ENCODE measurements around the gene QDPR.

QDPR gene

DNA sequence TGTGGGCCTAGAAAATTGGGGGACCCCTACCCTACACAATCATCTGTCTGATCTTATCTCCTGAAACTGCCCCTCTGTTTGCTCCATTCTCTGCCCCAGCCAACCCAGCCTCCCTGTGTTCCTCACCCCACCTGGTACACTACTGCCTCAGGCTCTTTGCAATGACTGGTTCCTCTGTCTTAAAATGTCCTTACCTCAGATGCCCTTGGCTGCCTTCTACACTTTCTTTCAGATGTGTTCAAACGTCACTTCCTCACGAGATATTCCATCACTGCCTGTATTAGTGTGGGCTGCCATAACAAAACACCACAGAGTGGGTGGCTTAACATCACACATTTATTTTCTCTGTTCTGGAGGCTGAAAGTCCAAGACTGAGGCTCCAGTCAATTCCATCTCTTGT is 29.2 kb downstream of the QDPR start:
- DNase-seq (ENCODE audit: insufficient read length, low spot score) (no peak), FAIRE-seq (no peak)
- TF ChIP-seq SPI1 (IDR thresholded peaks at IDR 0.05; ENCODE audit: low read depth, low read length), result no peak

GRCh38 chr4:17480955-17481354 is 30.9 kb downstream of the QDPR start:
- DNase-seq (ENCODE audit: insufficient read length, low spot score) (no peak), FAIRE-seq (no peak)
- TF ChIP-seq POLR2A (IDR thresholded peaks at IDR 0.05; ENCODE audit: low read depth, low read length) (no peak), POLR2AphosphoS5 (IDR thresholded peaks at IDR 0.05; ENCODE audit: low read depth, low read length) (no peak)

GRCh38 chr4:17480210-17480927 is 31.5 kb downstream of the QDPR start:
- FAIRE-seq (no peak), DNase-seq (ENCODE audit: insufficient read length, low spot score) (no peak)
- TF ChIP-seq PAX5 (IDR thresholded peaks at IDR 0.05; ENCODE audit: insufficient read depth, low read length, severe bottlenecking) (no peak), SPI1 (IDR thresholded peaks at IDR 0.05; ENCODE audit: low read depth, low read length) (no peak), TAF1 (IDR thresholded peaks at IDR 0.05; ENCODE audit: low read depth, low read length) (no peak), POU2F2 (IDR thresholded peaks at IDR 0.05; ENCODE audit: low read depth, low read length) (no peak), POLR2A (IDR thresholded peaks at IDR 0.05; ENCODE audit: low read depth, low read length) (no peak)

DNA sequence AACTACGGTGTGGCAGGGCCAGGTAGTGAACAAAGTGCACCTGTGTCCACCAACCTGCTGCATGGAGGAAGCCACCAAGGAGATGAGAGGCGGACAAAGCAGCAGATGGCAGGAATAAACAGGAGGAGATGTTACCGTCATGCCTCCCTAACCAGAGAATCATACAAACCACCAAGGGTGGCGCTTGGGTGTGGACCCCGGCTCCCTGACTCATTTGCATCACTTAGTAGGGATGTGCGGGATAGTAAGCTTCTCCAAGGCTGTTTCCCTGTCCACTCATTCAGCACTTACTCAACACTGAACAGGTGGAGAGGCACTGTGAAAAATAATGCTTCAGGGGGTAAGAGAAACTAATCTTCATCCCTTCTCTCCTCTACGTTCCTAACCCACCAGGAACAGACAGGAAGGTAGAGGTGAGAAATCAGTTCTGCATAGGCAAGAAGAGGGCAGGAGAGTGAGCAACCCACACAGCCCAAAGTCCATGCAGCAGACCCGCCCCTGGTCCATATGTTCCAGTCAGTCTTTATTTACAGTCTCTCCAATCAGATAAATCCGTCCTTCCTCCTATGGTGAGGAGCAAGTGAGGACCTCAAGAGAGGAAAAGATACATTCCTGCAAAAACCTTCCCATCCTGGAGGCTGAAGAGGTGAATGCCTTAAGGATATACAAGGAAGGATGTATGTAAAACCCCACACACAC is 34.0 kb downstream of the QDPR start:
- TF ChIP-seq SPI1 (IDR thresholded peaks at IDR 0.05; ENCODE audit: low read depth, low read length) (no peak), TAF1 (IDR thresholded peaks at IDR 0.05; ENCODE audit: low read depth, low read length) (no peak)
- DNase-seq (ENCODE audit: insufficient read length, low spot score), result no peak
- no peak for FAIRE-seq

DNA sequence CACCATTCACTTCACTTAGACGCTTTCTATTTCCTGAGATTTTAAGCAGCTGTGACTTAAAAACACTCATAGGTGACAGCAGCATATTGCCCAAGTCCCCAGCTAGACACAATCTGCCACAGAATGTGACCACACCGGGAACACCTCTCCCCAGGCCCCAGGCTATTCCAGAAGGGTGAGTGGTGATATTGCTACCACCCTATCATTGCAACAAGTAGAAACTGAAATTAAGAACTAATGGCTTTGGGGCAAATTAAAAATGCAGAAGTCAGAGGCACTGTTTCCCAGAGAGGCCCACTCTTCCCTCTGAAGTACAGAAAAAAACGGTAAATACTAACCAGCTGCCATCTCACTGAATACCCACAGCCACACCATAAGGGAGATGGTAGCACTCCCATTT is 35.0 kb downstream of the QDPR start:
- no peak for TF ChIP-seq POLR2A (IDR thresholded peaks at IDR 0.05; ENCODE audit: low read depth, low read length)
- no peak for TF ChIP-seq TAF1 (IDR thresholded peaks at IDR 0.05; ENCODE audit: low read depth, low read length)
- no peak for TF ChIP-seq POU2F2 (IDR thresholded peaks at IDR 0.05; ENCODE audit: low read depth, low read length)
- no peak for TF ChIP-seq SPI1 (IDR thresholded peaks at IDR 0.05; ENCODE audit: low read depth, low read length)
- DNase-seq (ENCODE audit: insufficient read length, low spot score), result no peak
- no peak for FAIRE-seq

DNA sequence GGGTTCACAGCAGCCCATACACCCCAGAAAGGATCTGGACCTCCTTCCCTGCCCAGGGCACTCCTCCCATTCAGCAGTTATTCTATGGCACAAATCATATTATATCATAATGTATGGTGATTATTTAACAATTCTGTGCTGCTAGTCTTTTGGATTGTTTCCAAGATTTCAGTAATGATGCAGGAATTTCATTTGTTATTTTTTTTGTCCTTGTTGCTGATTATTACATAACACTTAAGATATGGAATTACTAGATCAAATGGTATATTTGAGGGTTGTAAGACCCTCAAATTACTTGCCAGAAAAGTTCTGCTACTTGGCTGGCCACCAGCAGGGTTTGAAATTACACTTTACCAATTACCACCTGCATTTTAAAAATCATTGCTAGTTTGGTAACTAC is 36.4 kb downstream of the QDPR start:
- TF ChIP-seq SPI1 (IDR thresholded peaks at IDR 0.05; ENCODE audit: low read depth, low read length), result no peak
- no peak for TF ChIP-seq POU2F2 (IDR thresholded peaks at IDR 0.05; ENCODE audit: low read depth, low read length)
- TF ChIP-seq TAF1 (IDR thresholded peaks at IDR 0.05; ENCODE audit: low read depth, low read length), result no peak
- no peak for TF ChIP-seq POLR2A (IDR thresholded peaks at IDR 0.05; ENCODE audit: low read depth, low read length)
- no peak for TF ChIP-seq PAX5 (IDR thresholded peaks at IDR 0.05; ENCODE audit: insufficient read depth, low read length, severe bottlenecking)
- no peak for TF ChIP-seq POLR2AphosphoS5 (IDR thresholded peaks at IDR 0.05; ENCODE audit: low read depth, low read length)
- FAIRE-seq (no peak), DNase-seq (ENCODE audit: insufficient read length, low spot score) (no peak)

- no peak for TF ChIP-seq POLR2AphosphoS5 (IDR thresholded peaks at IDR 0.05; ENCODE audit: low read depth, low read length)
- TF ChIP-seq PAX5 (IDR thresholded peaks at IDR 0.05; ENCODE audit: insufficient read depth, low read length, severe bottlenecking), result no peak
- TF ChIP-seq SPI1 (IDR thresholded peaks at IDR 0.05; ENCODE audit: low read depth, low read length), result no peak
- no peak for TF ChIP-seq POU2F2 (IDR thresholded peaks at IDR 0.05; ENCODE audit: low read depth, low read length)
- no peak for TF ChIP-seq POLR2A (IDR thresholded peaks at IDR 0.05; ENCODE audit: low read depth, low read length)
- no peak for TF ChIP-seq TAF1 (IDR thresholded peaks at IDR 0.05; ENCODE audit: low read depth, low read length)
- no peak for DNase-seq (ENCODE audit: insufficient read length, low spot score)
- no peak for FAIRE-seq
Measured at GRCh38 chr4:17469931-17470674, 41.8 kb downstream of the QDPR start.

DNA sequence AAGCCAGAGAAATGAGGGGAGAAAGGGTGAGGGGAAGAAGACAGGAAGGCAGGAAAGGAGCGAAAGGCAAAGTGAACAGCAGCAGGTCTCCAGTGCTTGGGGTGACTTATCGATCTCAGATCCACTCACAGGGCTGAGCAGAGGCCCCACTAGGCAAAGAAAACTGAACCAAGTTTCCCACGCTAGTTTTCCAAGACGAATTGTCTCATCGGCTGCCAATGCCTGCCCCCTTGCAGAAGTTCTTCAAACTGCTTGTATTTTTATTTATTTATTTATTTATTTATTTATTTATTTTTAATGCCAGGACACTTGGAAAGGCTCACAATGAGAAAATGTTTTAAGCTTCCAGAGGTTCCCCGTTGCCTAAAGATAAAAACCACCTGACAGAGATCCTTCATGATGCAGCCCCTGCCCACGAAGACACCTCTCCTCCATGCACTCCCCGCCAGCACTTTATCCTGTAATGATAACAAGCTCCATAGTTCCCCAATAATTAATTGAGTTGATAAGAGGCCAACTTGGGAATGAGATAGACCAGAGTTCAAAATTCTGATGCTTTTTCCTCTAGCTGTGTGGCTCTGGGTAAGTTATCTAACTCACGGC is 43.2 kb downstream of the QDPR start:
- TF ChIP-seq TAF1 (IDR thresholded peaks at IDR 0.05; ENCODE audit: low read depth, low read length), result no peak
- no peak for TF ChIP-seq PAX5 (IDR thresholded peaks at IDR 0.05; ENCODE audit: insufficient read depth, low read length, severe bottlenecking)
- TF ChIP-seq POLR2A (IDR thresholded peaks at IDR 0.05; ENCODE audit: low read depth, low read length), result no peak
- TF ChIP-seq POU2F2 (IDR thresholded peaks at IDR 0.05; ENCODE audit: low read depth, low read length), result no peak
- no peak for TF ChIP-seq POLR2AphosphoS5 (IDR thresholded peaks at IDR 0.05; ENCODE audit: low read depth, low read length)
- no peak for TF ChIP-seq SPI1 (IDR thresholded peaks at IDR 0.05; ENCODE audit: low read depth, low read length)
- FAIRE-seq, result no peak
- no peak for DNase-seq (ENCODE audit: insufficient read length, low spot score)

DNA sequence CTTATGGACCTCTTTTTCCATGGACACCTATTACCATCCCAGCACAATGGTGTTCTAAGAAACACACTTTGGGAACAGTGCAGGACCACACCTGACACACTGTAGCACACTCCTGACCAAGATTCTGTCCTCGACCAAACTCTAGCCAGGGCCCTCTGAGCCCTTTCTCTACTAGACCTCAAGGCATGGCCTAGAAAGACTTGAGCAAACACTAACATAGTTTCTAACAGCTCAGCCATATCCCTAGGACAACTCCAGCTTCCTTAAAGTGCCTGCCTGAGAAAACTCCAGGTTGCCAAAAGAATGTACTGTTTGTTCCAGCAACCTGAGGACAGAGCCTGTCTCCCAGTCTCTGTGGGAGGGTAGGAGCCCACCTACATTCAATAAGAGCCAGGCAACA is 48.3 kb downstream of the QDPR start:
- DNase-seq (ENCODE audit: insufficient read length, low spot score) (no peak), FAIRE-seq (no peak)
- TF ChIP-seq TAF1 (IDR thresholded peaks at IDR 0.05; ENCODE audit: low read depth, low read length) (no peak), POLR2A (IDR thresholded peaks at IDR 0.05; ENCODE audit: low read depth, low read length) (no peak), SPI1 (IDR thresholded peaks at IDR 0.05; ENCODE audit: low read depth, low read length) (no peak), POU2F2 (IDR thresholded peaks at IDR 0.05; ENCODE audit: low read depth, low read length) (no peak), PAX5 (IDR thresholded peaks at IDR 0.05; ENCODE audit: insufficient read depth, low read length, severe bottlenecking) (no peak), POLR2AphosphoS5 (IDR thresholded peaks at IDR 0.05; ENCODE audit: low read depth, low read length) (no peak)
